ENCODE results near the gene UPP2. TPM values are rescaled to one million over a fixed set of nuclear protein-coding genes. Genes with fewer than 3 reads are reported as not detected.
A peak's percentile ranks its signal among the peaks of the same experiment; 100 is the strongest.

UPP2 gene
- total RNA-seq, 4 donors from 2014 or later: not detected

DNA sequence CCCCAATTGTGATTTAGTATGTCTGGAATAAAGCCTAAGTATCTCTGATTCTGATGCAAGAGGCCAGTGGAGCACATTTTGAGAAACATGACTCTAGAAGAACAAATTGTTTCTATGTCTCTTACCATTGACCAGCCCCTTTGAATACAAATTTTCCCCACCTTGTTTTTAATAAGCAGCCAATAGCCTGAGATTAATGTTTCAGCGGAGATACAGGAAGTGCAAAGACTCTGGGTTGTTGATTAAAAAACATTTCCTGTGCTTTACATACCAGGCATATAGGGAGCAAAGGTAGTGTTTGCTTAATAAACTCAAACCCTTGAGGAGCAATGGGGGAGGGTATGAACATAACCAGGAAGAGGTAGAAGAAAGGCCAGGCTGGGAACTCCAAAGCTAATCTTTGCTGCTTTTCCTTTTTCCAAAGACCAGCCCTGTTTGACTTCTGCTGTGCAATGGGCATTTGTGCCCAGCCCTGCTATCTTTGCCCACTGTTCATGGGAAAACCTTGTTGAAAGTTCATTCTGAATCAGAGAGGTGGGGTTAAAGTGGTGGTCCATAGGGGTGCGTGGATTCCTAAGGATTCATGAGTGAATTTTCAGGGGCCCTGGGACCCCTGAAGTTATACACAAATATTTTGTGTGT lies 29.3 kb downstream of the UPP2 start:
- Histone ChIP-seq H3K27me3 (no peaks in the 10 kb centered on the region), H3K4me1 (no peaks in the 10 kb centered on the region), H3K4me3 (no peak overlapping the region), H3K9me3 (no peaks in the 10 kb centered on the region), H3K36me3 (no peaks in the 10 kb centered on the region), H3K27ac (peak overlapping the region in 1 of 4 donors; percentile 38)
- WGBS, 2 donors: 89 to 91% methylated on average over 2 of the region's 2 CpGs
- TF ChIP-seq, protein P1, sequence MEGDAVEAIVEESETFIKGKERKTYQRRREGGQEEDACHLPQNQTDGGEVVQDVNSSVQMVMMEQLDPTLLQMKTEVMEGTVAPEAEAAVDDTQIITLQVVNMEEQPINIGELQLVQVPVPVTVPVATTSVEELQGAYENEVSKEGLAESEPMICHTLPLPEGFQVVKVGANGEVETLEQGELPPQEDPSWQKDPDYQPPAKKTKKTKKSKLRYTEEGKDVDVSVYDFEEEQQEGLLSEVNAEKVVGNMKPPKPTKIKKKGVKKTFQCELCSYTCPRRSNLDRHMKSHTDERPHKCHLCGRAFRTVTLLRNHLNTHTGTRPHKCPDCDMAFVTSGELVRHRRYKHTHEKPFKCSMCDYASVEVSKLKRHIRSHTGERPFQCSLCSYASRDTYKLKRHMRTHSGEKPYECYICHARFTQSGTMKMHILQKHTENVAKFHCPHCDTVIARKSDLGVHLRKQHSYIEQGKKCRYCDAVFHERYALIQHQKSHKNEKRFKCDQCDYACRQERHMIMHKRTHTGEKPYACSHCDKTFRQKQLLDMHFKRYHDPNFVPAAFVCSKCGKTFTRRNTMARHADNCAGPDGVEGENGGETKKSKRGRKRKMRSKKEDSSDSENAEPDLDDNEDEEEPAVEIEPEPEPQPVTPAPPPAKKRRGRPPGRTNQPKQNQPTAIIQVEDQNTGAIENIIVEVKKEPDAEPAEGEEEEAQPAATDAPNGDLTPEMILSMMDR (IDR thresholded peaks at IDR 0.05): no peak
- TF ChIP-seq POLR2A (IDR thresholded peaks at IDR 0.05): no peak
- no peak for TF ChIP-seq EP300 (IDR thresholded peaks at IDR 0.05)
- DNase-seq (ENCODE audit: low spot score in 2 of 2): no peak

DNA sequence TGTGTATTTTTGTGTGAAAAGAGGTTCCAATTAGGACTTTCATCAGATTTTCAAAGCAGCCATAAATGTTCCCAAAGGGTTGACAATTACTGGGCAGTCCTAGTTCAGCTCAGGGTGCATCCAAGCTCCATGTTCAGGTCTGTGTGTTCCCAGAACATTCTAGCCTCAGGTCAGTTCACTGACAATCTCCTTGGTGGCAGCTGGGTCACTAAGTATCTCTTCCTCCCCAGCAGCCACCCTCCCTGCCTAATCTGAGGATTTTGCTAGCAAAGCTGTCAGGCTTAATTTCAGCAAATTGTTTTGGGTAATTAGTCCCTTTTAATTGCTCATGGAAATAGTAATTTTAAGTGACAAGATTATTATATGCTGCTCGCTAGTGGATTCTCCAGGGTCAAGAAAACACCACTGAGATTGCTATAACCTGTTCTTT lies 29.8 kb downstream of the UPP2 start:
- H3K9me3 ChIP-seq: no peaks in the 10 kb centered on the region
- no peaks in the 10 kb centered on the region for H3K36me3 ChIP-seq
- WGBS, 2 donors: 91 to 93% methylated on average over 1 of the region's 1 CpG
- no peak overlapping the region for H3K4me3 ChIP-seq
- DNase-seq (ENCODE audit: low spot score in 2 of 2): no peak
- TF ChIP-seq, protein P1 (IDR thresholded peaks at IDR 0.05): no peak
- TF ChIP-seq EP300 (IDR thresholded peaks at IDR 0.05) (no peak), POLR2A (IDR thresholded peaks at IDR 0.05) (no peak)
- H3K27ac ChIP-seq: peak overlapping the region in 1 of 4 donors; percentile 38
- no peaks in the 10 kb centered on the region for H3K27me3 ChIP-seq
- H3K4me1 ChIP-seq: no peaks in the 10 kb centered on the region

DNA sequence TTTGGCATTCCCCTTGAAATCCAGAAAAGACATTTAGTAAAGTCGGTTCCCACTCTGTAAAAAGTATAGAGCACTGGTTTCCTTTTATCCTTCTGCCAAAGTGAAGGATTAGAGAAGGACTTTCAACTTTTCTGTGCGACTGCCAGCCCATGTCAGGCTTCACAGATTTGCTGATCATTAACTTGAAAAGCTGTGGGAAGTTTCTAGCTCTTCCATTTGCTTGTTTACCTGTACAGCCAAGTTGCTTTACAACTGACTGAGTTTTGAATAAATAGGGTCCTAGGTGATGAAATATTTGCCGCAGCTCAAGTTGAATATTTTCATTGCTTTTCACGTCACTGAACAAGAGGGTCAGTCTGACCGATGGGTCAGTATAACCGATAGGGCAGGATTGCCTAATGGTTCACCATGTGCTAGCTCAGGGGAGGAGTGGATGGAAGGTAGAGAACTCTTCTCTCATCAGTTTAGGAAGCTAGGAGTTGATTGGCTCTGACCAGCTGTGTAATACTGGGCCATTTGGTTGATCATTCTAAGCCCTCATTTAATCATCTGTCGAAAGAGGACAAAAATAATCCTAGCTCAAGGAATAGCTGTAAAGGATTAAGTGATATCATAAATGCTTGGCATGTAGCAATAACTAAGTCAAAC lies 30.4 kb downstream of the UPP2 start:
- Histone ChIP-seq H3K36me3 (no peaks in the 10 kb centered on the region), H3K9me3 (no peaks in the 10 kb centered on the region), H3K27me3 (no peaks in the 10 kb centered on the region), H3K4me3 (no peak overlapping the region), H3K4me1 (no peaks in the 10 kb centered on the region), H3K27ac (peak overlapping the region in 1 of 4 donors; percentile 38)
- 94 to 95% methylated on average over 7 of the region's 7 CpGs for WGBS, 2 donors
- DNase-seq (ENCODE audit: low spot score in 2 of 2): no peak
- no peak for TF ChIP-seq POLR2A (IDR thresholded peaks at IDR 0.05)
- no peak for TF ChIP-seq EP300 (IDR thresholded peaks at IDR 0.05)
- TF ChIP-seq, protein P1 (IDR thresholded peaks at IDR 0.05): no peak

DNA sequence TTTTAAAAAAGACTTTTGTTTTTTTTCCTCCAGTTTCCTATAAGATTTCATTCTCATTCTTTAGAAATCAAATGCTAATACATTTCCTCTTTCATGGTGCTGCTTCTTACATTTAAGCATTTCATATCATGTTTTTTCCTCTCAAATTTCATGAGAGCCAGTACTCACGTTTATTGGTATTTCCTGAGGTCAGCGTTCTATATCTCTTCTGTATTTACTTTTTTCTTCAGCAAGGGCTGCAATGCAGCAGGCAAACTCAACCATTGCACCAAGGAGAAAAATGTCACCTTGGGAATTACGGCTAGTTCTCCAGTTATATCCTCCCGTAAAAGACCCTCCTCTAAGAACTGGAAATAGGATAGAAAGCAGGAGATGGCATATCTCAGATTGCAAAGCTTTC lies 32.4 kb downstream of the UPP2 start:
- no peak for DNase-seq (ENCODE audit: low spot score in 2 of 2)
- 59 to 61% methylated on average over 4 of the region's 4 CpGs for WGBS, 2 donors

DNA sequence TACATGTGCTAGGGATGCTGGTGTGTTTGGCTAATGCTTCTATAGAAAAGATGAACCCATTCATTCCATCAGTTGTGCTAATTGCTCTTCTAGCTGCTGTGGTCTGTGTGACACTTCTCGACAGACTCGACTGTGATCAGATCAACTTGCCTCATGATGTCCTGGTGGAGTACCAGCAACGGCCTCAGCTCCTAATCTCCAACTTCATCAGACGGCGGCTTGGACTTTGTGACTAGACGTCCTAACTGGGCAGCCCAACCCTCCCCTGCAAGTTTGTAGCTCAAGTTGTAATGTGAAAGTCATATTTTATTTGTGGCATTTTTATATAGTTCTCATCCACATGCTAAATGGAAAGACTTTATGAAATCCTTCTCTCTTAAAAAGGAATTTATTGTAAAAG lies 33.0 kb downstream of the UPP2 start:
- Histone ChIP-seq H3K4me1 (no peaks in the 10 kb centered on the region), H3K27me3 (no peaks in the 10 kb centered on the region), H3K9me3 (no peaks in the 10 kb centered on the region), H3K36me3 (no peaks in the 10 kb centered on the region), H3K4me3 (no peak overlapping the region), H3K27ac (no peak overlapping the region)
- DNase-seq (ENCODE audit: low spot score in 2 of 2): no peak
- TF ChIP-seq EP300 (IDR thresholded peaks at IDR 0.05): no peak
- WGBS, 2 donors: 88 to 92% methylated on average over 6 of the region's 6 CpGs

More for the DNA sequence above, 32.4 kb downstream of the UPP2 start:
- Histone ChIP-seq H3K9me3 (no peaks in the 10 kb centered on the region), H3K36me3 (no peaks in the 10 kb centered on the region), H3K4me3 (no peak overlapping the region), H3K27me3 (no peaks in the 10 kb centered on the region), H3K4me1 (no peaks in the 10 kb centered on the region), H3K27ac (no peak overlapping the region)
- no peak for TF ChIP-seq EP300 (IDR thresholded peaks at IDR 0.05)

DNA sequence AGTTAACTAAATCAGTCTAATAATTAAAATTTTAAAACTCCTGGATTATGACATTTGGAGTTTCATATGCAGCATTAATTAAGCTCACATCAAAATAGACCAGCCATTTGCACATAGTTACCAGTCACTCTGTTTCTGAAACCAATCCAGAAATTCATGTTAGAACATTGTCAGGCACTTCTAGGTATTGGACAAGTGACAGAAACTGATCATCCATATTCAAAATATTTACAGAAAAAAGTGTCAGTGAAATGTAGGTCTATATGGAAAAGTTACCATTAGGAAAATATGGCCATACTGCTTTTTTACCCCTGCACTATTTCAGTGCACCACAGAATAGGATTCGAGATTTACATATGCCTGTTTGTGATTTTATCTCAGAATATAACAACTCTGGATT lies 33.4 kb downstream of the UPP2 start:
- TF ChIP-seq EP300 (IDR thresholded peaks at IDR 0.05) (no peak), POLR2A (IDR thresholded peaks at IDR 0.05) (no peak)
- TF ChIP-seq, protein P1 (IDR thresholded peaks at IDR 0.05): no peak
- WGBS, 2 donors: 86 to 90% methylated on average over 1 of the region's 1 CpG

More for the DNA sequence above, 33.4 kb downstream of the UPP2 start:
- H3K9me3 ChIP-seq: no peaks in the 10 kb centered on the region
- H3K36me3 ChIP-seq: no peaks in the 10 kb centered on the region
- H3K27ac ChIP-seq: no peak overlapping the region
- no peak for DNase-seq (ENCODE audit: low spot score in 2 of 2)
- no peaks in the 10 kb centered on the region for H3K4me1 ChIP-seq
- H3K4me3 ChIP-seq: no peak overlapping the region
- no peaks in the 10 kb centered on the region for H3K27me3 ChIP-seq

Data from tibial nerve (tissue), 4 donors.